GM18867 (cell line): ENCODE measurements around the gene HOTAIR.

ENCODE experiments used
- ATAC-seq: cut with Tn5 transposase; IDR thresholded peaks from one replicate; pipeline ENCODE4 v1.9.1; 2021; ENCODE audit warnings: mild to moderate bottlenecking, moderate library complexity; ENCODE audit not compliant: unreplicated experiment

Gene HOTAIR

DNA sequence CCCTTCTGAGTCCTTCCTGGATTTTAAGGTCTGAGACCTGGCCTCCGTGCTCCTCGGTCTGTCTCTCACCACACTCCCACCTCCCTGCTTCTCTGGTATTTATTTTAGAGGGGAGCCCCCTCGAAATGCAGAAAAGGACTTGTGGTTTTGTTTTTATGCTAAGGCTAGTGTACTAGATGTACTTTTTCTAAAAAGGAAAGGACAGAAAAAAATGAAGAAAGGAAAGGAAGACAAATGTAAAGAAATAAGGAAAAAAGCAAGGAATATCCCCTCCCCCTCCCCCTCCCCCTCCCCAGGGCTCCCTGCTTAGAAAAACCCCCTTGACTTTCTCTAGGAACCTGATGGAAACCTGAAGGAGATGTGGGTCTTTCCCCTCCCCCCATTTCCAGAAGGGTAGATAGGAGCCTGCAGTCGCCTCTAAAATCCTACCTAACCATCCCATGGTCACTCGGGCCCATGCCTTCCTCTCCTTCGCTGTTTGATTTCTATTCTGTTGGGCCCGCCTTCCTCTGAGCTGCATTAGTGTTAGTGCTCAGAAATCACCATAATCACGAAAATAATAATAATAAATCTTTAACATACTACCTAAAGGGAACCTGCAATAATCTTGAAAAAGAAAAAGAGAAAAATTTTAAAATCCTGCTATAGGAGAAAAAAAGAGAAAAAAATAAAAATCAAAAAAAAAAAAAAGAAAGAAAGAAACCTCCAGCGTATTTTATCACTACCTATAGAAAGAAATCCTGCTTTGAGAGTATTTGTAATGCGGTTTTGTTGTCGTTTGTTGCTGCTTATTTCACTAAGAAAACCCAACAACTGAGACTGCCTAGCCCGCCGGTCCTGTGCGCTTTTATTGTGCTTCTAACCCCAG, 37.1 kb upstream of the HOTAIR start:
- no peak for ATAC-seq

DNA sequence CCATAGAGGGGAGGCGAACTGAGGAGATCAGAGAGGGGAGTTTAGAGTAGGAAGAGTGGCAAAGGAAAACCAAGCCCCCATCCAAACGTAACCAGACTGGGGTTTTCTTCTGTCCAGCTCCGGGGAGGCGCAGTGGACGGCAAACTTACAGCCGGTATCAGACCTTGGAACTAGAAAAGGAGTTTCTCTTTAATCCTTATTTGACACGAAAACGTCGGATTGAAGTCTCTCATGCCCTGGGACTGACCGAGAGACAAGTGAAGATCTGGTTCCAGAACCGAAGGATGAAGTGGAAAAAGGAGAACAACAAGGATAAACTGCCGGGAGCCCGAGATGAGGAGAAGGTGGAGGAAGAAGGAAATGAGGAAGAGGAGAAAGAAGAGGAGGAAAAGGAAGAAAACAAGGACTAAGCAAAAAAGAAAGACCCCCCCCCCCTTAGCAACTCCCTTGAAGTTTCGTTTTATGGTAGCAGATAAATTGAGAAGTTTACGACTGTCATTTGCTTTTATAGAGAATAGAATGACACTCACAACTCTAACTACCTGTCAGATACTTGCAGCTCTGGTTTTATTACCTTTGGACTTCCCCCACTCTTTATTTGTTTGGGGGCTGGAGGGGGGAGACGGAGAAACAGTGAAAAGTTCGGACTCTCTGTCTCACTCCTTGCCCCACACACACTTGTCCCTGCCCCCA, 36.4 kb upstream of the HOTAIR start:
- ATAC-seq, result no peak

GRCh38 chr12:54010053-54010971, 35.6 kb upstream of the HOTAIR start:
- no peak for ATAC-seq

DNA sequence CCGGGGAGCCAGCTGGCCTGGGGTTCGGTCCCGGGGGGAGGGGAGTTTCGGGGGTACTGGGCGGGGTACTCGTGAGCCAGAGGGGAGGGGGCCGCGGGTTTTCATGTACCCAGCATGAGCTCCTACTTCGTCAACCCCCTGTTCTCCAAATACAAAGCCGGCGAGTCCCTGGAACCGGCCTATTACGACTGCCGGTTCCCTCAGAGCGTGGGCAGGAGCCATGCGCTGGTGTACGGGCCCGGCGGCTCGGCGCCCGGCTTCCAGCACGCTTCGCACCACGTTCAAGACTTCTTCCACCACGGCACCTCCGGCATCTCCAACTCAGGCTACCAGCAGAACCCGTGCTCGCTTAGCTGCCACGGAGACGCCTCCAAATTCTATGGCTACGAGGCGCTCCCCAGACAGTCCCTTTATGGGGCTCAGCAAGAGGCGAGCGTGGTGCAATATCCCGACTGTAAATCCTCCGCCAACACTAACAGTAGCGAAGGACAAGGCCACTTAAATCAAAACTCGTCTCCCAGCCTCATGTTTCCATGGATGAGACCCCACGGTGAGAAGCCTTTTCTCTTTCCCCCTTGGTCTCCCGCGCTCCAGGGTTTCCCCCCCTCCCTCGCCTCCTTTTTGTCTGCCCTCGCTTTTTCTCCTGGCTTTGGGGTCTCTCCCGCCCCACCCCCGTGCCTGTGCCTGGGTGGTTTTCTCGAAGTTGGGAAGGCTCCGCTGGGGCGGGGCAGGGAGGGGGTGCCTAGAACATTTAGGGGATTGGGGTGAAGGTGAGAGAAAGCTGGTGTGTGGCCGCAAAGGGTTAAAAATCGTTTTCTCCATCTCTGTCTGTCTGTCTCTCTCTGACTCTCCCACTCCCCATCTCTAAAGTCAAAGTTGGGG, 34.7 kb upstream of the HOTAIR start:
- no peak for ATAC-seq

DNA sequence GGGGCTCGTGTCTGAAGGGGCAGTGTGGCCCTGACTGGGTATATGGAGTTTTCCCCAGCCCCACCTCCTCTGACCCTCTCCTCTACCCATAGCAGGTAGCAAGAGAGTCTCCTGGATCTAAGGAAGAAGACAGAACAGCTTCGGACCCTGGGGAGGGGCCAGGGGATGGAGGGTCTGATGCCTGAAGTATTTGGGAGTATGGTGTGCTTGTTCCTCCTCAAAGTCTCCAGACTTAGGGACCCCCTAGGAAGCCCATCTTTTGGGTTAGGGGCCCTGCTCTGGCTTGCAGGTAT, 33.5 kb upstream of the HOTAIR start:
- no peak for ATAC-seq

DNA sequence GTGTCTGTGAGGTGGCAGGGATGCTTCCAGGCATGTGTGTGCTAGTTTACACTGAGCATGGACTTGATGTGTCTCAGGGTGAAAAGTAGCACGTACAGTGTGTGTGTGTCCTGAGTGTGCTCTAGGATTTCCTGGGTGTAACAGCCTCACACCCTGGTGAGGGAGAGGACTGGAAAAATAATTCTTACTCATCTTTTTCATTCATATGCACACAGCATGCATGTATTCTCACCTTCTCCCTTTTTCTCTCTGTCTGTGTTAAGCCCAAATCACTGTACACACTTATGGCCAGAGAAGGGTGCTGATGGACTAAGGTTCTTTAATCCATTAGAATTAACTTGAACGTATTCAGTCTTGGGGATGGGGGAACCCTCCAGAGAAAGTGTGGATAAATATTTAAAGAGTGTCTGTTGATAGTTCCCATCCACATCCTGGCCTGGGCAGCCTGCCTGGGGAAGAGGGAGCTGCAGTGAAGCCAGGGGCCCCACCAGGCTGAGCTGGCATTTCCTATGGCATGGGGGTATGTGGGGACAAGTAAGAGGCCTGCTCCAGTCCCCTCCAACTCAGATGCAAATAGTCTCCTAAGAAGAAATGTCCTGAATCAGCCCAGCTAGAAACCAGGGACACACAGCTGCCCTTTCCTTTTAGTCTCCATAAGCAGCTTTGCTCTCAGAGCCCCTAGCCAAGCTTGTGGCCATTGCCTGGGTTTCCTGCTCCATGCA, 32.9 kb upstream of the HOTAIR start:
- ATAC-seq, result no peak

DNA sequence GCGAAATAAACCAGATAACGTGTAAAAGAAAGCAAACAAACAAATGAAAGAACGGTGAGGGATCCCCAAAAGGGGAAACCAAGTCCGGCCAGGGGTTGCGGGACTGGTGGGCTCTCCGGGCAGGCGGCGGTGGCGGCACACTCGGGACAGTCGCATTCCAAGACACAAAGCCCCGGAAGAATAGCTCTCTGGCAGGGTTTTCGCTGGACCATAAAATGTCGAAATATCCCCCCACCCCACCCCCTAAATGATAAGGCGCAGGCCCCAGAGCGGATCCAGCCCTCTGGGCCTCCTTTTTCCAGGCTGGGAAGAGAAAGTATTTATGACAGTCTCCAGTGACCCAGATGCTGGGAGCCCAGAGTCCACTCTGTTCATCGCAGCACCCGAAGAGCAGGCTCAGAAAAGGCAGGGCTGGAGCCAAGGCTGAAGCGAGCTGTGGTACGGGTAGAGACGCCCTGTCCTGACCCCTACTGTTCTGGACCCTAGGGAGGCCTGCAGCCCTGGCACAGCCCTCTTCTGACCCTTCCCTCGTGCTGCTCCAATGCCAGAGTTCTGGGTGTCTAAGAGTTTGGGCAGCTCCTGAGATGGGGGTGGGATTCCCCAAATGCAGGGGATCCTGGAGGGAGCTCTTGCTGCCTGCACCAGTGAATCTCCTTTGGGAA, 31.9 kb upstream of the HOTAIR start:
- no peak for ATAC-seq

DNA sequence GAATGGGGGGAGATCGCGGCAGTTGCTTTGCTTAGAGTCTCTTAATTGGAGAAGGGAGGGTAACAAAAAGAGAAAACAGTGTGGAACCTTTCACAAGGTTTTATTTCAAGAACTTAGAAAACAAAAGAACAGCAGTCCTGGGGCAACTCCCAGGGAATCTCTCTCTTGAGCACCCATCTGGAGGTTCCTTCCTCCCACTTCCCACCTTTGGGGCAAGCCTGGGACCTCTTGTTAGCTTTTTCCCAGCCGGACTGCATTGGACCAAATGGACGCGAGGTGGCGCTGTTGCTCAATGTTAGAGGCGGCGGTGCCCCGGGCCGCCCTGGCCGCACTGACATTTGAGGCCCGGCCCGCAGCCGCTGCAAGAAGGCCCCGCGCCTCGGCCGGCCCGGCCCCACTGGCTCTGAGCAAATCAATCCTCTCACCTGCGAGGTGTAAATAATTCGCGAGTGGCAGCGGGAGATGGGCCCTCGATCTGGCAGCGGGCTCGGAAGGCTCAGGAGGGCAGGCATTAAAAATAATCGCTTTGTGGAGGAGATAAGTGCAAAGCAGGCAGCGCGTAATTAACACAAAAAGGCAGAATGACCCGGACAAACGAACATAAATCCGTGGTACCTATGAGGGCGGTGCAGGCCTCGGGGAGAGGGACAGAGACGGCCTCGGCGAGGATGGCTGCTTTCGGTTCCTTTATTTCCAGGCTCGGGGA, 31.3 kb upstream of the HOTAIR start:
- peak; percentile 68 for ATAC-seq

GRCh38 chr12:54005531-54005852, 30.7 kb upstream of the HOTAIR start:
- no peak for ATAC-seq

- no peak for ATAC-seq
These were observed 30.2 kb upstream of the HOTAIR start for GRCh38 chr12:54004841-54005530.

GRCh38 chr12:54004063-54004840, 29.5 kb upstream of the HOTAIR start:
- ATAC-seq, result no peak

- ATAC-seq, result no peak
These were observed 28.9 kb upstream of the HOTAIR start for GRCh38 chr12:54003625-54004024.

- no peak for ATAC-seq
These were observed 28.2 kb upstream of the HOTAIR start for GRCh38 chr12:54002915-54003389.

- ATAC-seq, result no peak
These were observed 27.6 kb upstream of the HOTAIR start for GRCh38 chr12:54002278-54002914.

DNA sequence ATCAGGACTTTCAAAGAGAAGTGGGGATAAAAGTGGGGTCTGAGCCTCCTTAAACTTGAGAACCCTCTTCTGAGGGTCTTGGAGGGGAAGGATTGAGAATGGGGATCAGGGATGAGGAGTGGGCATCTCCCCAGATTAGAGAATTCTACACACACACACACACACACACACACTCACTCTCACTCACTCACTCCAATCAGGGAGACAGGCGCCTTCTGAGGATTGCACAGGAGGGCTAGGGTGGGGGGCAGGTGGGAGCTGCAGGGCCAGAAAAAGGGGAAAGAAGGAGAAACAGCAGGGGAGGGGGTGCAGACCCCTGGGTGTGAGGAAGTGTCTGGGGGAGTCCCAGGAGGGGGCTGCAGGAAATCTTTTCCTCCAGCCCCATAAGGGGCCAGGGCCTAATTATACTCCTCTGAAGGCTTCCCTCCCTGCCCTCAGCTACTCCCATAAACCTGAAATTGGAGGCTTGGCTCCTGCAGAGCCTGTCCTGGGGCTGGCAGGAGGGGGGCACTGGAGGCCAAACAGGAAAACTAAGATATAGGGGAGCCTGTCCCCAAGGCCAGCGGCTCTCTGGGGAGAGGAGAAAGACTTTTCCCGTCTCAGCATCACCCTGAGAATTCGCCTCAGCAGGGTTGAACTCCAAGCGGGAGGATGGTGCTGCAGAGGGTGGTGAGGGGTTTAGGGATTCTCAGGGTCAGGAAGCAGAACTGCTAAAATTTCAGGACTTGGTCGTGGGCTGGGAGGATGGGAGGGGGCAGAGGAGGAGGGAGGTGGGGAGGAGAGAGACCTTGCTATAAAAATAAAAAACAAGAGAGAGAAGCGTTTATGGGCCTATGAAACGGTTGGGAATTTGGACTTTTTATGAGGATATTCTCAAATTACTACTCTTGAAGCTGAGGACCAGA, 26.8 kb upstream of the HOTAIR start:
- ATAC-seq, result no peak
